SK-N-SH treated with all-trans-retinoic acid at 6 μM for 48 hours (cell line): ENCODE results near the gene CPVL.

Experiments used
- ATAC-seq: fragments of 200-7000 bp; cut with Tn5 transposase; 3 replicates; pipeline ENCODE4 v1.9.1; 2020; ENCODE audit warnings: mild to moderate bottlenecking, moderate library complexity
- ARNTL ChIP-seq: fragments of 450-650 bp; formaldehyde crosslinking; IDR thresholded peaks from 2 replicates; pipeline ENCODE4 v1.5.0; 2020; ENCODE audit warnings: low read depth, mild to moderate bottlenecking, moderate library complexity, borderline replicate concordance
- BACH2 ChIP-seq: fragments of 250-450 bp; sonication (Bioruptor Pico); IDR thresholded peaks from 2 replicates; pipeline ENCODE4 v1.9.0; 2021; ENCODE audit warnings: mild to moderate bottlenecking, borderline replicate concordance
- CREB5 ChIP-seq: fragments of 250-450 bp; sonication (Bioruptor Pico); IDR thresholded peaks from 2 replicates; pipeline ENCODE4 v1.5.1; 2020; ENCODE audit warnings: low read depth, mild to moderate bottlenecking, moderate library complexity
- CSDC2 ChIP-seq: fragments of 250-450 bp; sonication (Bioruptor Pico); IDR thresholded peaks from 2 replicates; pipeline ENCODE4 v1.5.0; 2020; ENCODE audit warnings: mild to moderate bottlenecking, moderate library complexity
- CSRNP3 ChIP-seq: fragments of 250-450 bp; sonication (Bioruptor Pico); IDR thresholded peaks from 2 replicates; pipeline ENCODE4 v1.5.1; 2021; ENCODE audit warnings: mild to moderate bottlenecking, moderate library complexity
- ESRRG ChIP-seq: fragments of 250-450 bp; sonication (Bioruptor Pico); IDR thresholded peaks from 2 replicates; pipeline ENCODE4 v1.6.1; 2021; ENCODE audit warnings: mild to moderate bottlenecking
- GLIS3 ChIP-seq: fragments of 250-450 bp; sonication (Bioruptor Pico); IDR thresholded peaks from 2 replicates; pipeline ENCODE4 v1.5.0; 2020; ENCODE audit warnings: mild to moderate bottlenecking, moderate library complexity
- ISL1 ChIP-seq: fragments of 250-450 bp; sonication (Bioruptor Pico); IDR thresholded peaks from 2 replicates; pipeline ENCODE4 v2.1.2; 2022; ENCODE audit warnings: mild to moderate bottlenecking, moderate library complexity
- OSR1 ChIP-seq: fragments of 250-450 bp; sonication (Bioruptor Pico); IDR thresholded peaks from 2 replicates; pipeline ENCODE4 v1.8.0; 2022; ENCODE audit warnings: moderate library complexity, mild to moderate bottlenecking, inconsistent platforms
- PPARA ChIP-seq: fragments of 250-450 bp; sonication (Bioruptor Pico); IDR thresholded peaks from 2 replicates; pipeline ENCODE4 v1.5.0; 2020; ENCODE audit warnings: mild to moderate bottlenecking, borderline replicate concordance
- RARB ChIP-seq: fragments of 250-450 bp; sonication (Bioruptor Pico); IDR thresholded peaks from 2 replicates; pipeline ENCODE4 v1.8.0; 2021; ENCODE audit warnings: mild to moderate bottlenecking, moderate library complexity
- SNAI2 ChIP-seq: fragments of 250-450 bp; sonication (Bioruptor Pico); IDR thresholded peaks from 2 replicates; pipeline ENCODE4 v1.5.0; 2020; ENCODE audit warnings: mild to moderate bottlenecking, moderate library complexity
- TCF4 ChIP-seq: fragments of 250-450 bp; sonication (Bioruptor Pico); IDR thresholded peaks from 2 replicates; pipeline ENCODE4 v1.8.0; 2021; ENCODE audit warnings: mild to moderate bottlenecking, moderate library complexity, borderline replicate concordance
- TOX ChIP-seq: fragments of 250-450 bp; sonication (Bioruptor Pico); IDR thresholded peaks from 2 replicates; pipeline ENCODE4 v1.8.0; 2021; ENCODE audit warnings: mild to moderate bottlenecking, moderate library complexity, borderline replicate concordance
- TSHZ2 ChIP-seq: fragments of 250-450 bp; sonication (Bioruptor Pico); IDR thresholded peaks from 2 replicates; pipeline ENCODE4 v1.5.0; 2020; ENCODE audit warnings: mild to moderate bottlenecking, moderate library complexity
- ZC3H10 ChIP-seq: fragments of 250-450 bp; sonication (Bioruptor Pico); IDR thresholded peaks from 2 replicates; pipeline ENCODE4 v1.5.1; 2021; ENCODE audit warnings: mild to moderate bottlenecking, moderate library complexity
- ZFP3 ChIP-seq: fragments of 250-450 bp; sonication (Bioruptor Pico); IDR thresholded peaks from 2 replicates; pipeline ENCODE4 v1.5.0; 2020; ENCODE audit warnings: mild to moderate bottlenecking, moderate library complexity
- ZFP30 ChIP-seq: fragments of 450-650 bp; formaldehyde crosslinking; IDR thresholded peaks from 2 replicates; pipeline ENCODE4 v1.5.0; 2022; ENCODE audit warnings: mild to moderate bottlenecking, moderate library complexity
- ZNF565 ChIP-seq: fragments of 450-650 bp; formaldehyde crosslinking; conservative IDR thresholded peaks from 2 replicates; pipeline ENCODE4 v1.5.0; 2020; ENCODE audit warnings: low read depth, mild to moderate bottlenecking, moderate library complexity
- ZNF8 ChIP-seq: fragments of 450-650 bp; formaldehyde crosslinking; IDR thresholded peaks from 2 replicates; pipeline ENCODE4 v1.5.0; 2020; ENCODE audit warnings: mild to moderate bottlenecking, moderate library complexity
- TF ChIP-seq, protein P1 (sequence below): fragments of 250-450 bp; sonication (Bioruptor Pico); IDR thresholded peaks from 2 replicates; pipeline ENCODE4 v1.8.0; 2021; ENCODE audit warnings: low read depth, mild to moderate bottlenecking, moderate library complexity, borderline replicate concordance

CPVL gene

GRCh38 chr7:29105752-29106668 is 40.3 kb downstream of the CPVL start:
- TF ChIP-seq BACH2 (CRISPR knock-in tag) (no peak), SNAI2 (CRISPR knock-in tag) (no peak), TCF4 (CRISPR knock-in tag) (no peak), CSDC2 (CRISPR knock-in tag) (no peak), TSHZ2 (CRISPR knock-in tag) (no peak), CREB5 (CRISPR knock-in tag) (no peak), ZNF8 (CRISPR knock-in tag) (no peak), TOX (CRISPR knock-in tag) (no peak), ZC3H10 (CRISPR knock-in tag) (no peak), ISL1 (CRISPR knock-in tag) (no peak), ESRRG (no peak), ZNF565 (no peak), CSRNP3 (CRISPR knock-in tag) (no peak), OSR1 (CRISPR knock-in tag) (no peak), ZFP3 (CRISPR knock-in tag) (no peak), GLIS3 (CRISPR knock-in tag) (no peak)
- ATAC-seq = peak; percentile 94

DNA sequence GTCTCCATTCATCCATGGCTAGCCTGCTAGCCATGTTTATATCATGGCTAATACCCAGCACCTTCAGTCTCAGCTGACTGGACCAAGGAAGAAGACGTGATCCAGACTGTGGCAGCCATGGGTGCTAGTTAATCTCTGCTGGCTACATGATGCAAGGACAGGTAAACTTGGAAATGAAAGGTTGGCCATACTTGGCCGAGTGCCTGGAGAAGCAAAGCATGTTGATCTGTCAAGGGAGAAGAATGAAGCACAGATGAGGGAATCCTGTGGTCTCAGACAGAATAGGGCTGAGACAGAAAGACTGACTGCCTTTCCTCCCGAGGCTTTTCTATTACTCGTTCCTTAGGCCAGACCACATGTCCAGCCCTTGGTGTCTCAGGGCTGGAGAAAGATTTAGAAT is 41.1 kb downstream of the CPVL start:
- TF ChIP-seq ZFP30 (CRISPR knock-in tag) (no peak), PPARA (CRISPR knock-in tag) (no peak), CREB5 (CRISPR knock-in tag) (no peak), BACH2 (CRISPR knock-in tag) (no peak), RARB (CRISPR knock-in tag) (no peak), CSDC2 (CRISPR knock-in tag) (no peak)
- TF ChIP-seq, protein P1, sequence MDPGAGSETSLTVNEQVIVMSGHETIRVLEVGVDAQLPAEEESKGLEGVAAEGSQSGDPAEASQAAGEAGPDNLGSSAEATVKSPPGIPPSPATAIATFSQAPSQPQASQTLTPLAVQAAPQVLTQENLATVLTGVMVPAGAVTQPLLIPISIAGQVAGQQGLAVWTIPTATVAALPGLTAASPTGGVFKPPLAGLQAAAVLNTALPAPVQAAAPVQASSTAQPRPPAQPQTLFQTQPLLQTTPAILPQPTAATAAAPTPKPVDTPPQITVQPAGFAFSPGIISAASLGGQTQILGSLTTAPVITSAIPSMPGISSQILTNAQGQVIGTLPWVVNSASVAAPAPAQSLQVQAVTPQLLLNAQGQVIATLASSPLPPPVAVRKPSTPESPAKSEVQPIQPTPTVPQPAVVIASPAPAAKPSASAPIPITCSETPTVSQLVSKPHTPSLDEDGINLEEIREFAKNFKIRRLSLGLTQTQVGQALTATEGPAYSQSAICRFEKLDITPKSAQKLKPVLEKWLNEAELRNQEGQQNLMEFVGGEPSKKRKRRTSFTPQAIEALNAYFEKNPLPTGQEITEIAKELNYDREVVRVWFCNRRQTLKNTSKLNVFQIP (CRISPR knock-in tag) = no peak
- no peak for ATAC-seq

GRCh38 chr7:29102558-29103151 is 43.7 kb downstream of the CPVL start:
- TF ChIP-seq ISL1 (CRISPR knock-in tag) (0 out of 2 replicates have a peak, but pooled peaks have one; percentile 21), ARNTL (CRISPR knock-in tag) (no peak), ZFP30 (CRISPR knock-in tag) (no peak), SNAI2 (CRISPR knock-in tag) (0 out of 2 replicates have a peak, but pooled peaks have one; percentile 15)
- ATAC-seq = peak; percentile 81
